T-helper 2 cell treated with Interferon-gamma antibody and Interleukin-4, amounts not matched to agents 100 ng/mL and 5 ng/mL, for 36 hours (primary cell): Measurements from ENCODE around the gene DEPP1. TPM values are rescaled to one million over a fixed set of nuclear protein-coding genes. Genes with fewer than 3 reads are reported as not detected.

Experiments
- intact Hi-C: fragments of 100-400 bp; cut with micrococcal nuclease; formaldehyde crosslinking; loops from one replicate; pipeline ENCODE4 v1.15.1; 2023
- total RNA-seq: library from RNA; stranded (reverse); gene quantifications from 2 replicates; pipeline ENCODE4 v1.2.3, GENCODE V29; 2022

The DEPP1 gene
- total RNA-seq, 1 donor from 2014 or later, result 1.7 TPM

DNA sequence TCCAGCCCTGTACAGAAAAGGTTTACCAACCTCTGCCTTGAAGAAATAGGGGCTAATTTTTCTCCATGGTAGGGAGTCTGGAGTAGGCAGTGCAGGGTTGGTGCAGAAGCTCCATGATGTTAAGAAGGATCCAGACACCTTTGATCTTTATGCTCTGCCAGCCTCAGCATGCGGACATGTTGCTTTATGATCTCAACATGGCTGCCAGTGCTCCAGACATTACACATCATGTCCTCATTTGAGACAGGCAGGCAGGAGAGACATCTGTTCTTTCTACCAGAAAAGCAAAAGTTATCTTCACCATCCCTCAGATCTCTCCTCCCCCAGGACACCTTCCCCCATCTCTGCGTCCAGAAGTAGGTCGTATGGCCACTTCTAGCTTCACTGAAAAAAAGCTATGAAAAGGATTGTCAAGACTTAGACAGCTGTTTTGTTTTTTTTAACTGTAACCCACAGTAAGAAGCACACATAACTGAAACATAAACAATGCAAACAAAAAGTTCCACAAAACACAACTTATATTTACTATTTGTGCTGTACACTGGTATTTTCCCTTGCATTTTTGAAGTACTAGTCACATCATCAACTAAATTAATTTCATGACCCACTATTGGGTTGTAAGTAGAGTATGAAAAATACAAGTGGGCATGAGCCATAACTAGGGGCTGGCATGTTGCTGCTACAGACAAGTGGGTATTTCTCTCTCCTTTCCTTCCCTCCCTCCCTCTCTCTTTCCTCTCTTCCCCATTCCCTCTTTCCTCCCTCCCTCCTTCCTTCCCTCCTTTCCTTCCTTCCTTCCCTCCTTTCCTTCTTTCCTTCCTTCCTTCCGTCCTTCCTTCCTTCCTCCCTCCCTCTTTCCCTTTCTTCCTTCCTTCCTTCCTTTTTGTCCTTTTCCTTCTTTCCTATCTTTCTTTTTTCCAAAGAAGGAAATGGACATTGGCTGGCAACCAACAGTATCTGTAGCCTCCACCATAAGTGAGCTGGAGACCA is 21.6 kb downstream of the DEPP1 start:
- intact Hi-C loops, result loop anchor here (5.0 kb wide), 1 partner anchor 1595 kb away; no protein-coding TSS in a partner anchor

DNA sequence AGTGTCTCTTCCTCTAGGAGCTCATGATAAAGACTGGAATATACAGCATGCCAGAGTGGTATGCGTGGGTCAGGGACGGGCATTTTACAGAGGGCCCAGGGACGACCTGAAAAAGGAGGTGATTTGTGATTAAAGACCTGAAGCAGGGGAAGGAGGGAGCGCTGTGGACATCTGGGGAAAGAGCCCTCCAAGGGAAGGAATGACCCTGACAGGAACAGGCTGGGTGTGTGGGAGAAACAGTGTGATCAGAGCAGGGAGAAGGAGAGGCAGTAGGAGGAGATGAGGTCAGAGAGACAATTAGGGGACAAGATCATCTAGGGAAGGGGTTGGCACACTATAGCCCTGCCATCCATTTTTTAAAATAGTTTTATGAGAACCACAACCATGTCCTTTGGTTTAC is 22.4 kb downstream of the DEPP1 start:
- intact Hi-C loops, result loop anchor here (5.0 kb wide), 1 partner anchor 1594 kb away; no protein-coding TSS in a partner anchor

DNA sequence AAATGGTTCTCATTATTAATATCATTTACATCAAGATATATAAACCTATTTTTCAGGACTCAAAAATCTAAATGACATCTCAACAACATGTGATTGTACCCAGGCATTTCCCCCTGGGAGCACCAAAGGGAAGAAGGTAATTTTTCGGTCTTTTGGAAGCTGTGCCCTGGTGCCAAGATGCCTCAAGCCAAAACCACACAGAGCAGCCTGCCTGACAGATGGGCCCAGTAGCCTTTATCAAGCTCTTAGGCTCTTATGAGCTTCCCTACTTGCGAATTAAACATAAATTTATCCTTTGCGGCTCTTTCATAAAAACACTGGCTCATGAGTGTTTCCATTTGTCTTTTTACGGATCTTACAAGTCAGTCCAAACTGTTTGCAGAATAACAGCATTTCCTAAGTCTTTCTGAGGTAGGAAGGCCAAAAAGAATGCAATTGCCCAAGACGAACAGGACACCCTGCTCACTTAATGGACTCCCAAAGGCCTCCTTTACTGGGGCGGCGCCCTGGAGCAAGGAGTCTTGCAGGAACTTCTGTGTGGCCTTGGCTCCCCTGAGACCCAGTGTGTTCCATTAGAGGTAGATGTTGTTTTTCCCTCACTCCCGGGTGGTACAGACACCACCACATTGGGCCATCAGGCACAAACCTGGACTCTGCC is 23.1 kb downstream of the DEPP1 start:
- intact Hi-C loops, result loop anchor here (5.0 kb wide), 1 partner anchor 1593 kb away; no protein-coding TSS in a partner anchor

DNA sequence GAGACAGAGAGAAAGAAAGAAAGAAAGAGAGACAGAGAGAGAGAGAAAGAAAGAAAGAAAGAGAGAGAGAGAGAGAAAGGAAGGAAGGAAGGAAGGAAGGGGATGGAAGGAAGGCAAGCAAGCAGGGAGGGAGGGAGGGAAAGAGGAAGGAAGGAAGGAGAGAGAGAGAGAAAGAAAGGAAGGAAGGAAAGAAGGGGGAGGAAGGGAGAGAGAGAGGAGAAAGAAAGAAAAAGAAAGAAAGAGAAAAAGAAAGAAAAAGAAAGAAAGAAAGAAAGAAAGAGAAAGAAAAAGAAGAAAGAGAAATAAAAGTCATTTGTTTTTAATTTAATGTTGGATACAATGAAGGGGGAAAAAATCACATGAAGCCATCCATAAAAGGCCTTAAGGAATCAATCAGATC is 23.6 kb downstream of the DEPP1 start:
- intact Hi-C loops, result loop anchor here (5.0 kb wide), 1 partner anchor 1593 kb away; no protein-coding TSS in a partner anchor

DNA sequence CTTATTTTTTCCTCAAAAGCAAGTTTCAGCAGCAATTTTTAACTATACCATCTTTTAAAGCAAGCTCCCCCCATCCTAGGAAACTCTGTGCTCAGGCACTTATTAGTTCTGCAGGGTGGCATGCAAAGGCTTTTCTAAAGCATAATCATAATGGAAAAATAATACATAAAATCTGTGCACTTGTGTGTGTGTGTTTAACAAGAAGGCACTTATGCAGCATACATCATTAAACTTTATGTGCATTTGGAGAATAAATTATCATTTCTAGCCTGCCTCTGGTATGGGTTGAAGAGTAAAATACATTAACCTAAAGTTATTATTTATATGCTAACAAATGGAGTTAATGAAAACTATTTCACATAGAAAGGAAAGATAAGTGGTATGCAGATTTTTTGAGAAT is 24.6 kb downstream of the DEPP1 start:
- intact Hi-C loops, result no loop called here

DNA sequence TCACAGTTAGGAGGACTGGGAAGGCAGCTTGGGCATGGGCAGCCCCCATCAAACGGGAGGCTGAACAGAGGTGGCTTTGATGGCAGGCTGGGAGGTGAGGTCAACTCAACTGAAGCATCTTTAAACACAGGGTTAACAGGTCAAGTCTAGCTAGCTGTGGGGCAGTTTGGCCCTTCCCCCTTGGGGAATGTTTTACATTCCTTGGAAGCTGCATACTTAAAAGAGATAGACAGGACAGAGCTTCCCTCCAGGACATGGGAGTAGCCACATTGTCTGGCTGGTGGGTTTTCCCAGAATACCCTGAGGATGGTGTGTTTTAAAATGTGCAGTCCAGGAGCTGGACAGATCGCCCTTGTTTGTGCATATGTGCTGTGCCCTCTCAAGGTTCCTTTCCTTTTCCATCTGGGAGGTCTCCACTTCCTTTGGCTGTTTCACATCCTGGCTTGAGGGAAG is 25.8 kb downstream of the DEPP1 start:
- intact Hi-C loops, result no loop called here

DNA sequence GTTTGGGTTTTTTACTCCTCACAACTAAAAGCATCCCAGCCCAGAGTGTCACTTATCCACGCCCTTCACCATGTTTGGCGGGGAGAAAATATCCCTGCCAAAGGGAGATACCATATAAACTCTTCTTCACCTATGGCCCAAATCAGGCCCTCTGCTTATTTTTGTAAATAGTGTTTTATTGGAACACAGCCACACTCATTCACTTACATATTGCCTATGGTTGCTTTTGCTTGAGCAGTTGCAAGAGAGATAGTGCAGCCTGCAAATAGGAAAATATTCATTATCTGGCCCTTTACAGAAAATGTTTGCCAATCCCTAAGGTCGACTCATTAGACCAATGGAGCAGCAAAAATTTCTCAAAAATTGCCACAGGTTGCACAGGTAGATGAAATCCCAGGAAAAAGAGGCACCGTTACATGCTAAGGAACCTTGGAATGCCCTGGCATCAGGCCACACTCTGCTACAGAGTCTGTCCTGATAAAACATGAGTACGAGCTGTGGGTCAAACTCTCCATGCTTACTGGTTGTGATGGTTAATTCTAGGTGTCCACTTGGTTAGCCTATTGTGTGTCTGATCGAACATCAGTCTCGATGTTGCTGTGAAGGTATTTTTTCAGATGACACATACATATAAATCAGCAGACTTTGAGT is 26.9 kb downstream of the DEPP1 start:
- intact Hi-C loops, result no loop called here

DNA sequence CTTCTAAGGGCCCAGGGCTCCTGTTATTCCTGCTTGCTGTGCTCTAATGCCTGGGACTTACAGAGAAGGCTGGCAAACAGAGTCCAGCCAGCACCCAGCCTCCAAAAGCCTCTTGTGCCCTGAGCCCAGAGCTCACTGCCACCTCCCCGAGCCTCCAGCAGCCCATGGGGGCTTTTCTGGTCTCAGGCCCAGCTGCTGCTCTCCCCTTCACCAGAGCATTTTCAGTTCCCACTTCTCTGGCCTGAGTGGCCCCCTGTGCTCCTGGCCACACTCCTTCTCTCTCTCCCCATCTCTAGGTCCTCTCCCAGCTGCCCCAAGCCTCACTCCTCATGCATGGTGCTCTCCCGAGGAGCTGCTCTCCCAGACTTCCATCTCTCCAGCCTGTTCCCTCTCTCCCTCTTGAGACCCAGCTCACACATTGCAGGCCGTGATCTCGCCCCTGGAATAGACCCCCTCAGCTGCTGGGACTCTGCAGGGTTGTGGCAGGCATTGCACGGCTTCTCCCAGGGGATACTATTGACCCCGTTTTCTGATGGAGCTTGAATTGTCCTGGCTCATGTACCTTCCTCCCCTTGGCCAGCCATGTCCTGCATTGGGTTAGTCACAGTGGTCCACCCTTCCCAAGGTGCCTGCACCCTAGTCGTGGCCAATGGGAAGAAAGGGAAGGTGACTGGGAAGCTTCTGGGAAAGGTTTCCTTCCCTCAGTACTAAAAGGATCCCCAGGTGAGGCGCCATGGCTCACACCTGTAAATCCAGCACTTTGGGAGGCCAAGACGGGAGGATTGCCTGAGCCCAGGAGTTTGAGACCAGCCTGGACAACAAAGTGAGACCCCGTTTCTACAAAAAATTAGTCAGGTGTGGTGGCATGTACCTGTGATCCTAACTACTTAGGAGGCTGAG is 28.0 kb downstream of the DEPP1 start:
- intact Hi-C loops, result no loop called here

DNA sequence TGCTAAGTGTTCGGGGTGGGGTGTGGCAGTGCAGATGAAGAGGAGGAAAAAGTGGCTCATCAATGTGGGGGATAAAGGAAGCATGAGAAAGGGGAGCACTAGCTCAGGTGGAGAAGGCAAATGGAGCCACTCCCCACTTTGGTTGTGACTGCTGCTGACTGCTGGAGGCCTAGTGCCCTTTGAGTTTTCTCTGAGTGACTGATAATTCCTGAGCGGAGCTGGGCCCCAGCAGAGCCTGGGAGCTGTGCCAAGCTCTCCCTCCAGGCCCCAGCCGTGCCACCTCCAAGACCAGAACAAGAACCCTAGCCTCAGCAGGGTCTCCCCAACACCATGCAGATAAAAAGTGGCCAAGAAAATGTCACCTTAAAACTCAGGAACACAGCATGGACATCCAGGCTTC is 28.7 kb downstream of the DEPP1 start:
- intact Hi-C loops, result no loop called here

DNA sequence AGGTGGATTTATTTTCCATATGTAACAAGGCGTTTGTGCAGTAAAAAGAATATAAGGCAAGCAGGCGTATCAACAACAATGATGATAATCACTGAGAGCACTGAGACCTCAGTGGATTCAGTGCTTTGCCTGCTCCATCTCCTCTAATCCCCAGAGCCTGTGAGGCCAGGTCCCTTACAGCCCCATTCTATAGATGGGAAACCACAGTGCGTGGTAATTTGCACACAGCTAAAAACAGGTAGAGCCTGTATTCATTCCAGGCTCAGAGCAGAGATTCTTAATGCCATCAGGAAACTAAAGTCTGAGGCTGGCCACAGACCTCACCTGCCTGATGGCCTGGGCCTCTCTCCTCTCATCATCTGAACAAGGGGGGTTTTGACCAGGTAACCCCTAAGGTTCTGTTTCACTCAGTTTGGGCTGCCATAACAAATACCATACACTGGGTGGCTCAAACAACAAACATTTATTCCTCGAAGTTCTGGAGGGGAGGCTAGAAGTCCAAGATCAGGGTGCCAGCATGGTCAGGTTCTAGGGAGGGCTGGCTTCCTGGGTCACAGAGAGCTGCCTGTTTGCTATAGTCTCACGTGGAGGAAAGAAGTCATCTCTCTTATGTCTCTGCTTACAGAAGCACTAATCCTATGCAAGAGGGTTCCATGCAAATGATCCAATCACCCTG is 29.3 kb downstream of the DEPP1 start:
- intact Hi-C loops, result no loop called here

DNA sequence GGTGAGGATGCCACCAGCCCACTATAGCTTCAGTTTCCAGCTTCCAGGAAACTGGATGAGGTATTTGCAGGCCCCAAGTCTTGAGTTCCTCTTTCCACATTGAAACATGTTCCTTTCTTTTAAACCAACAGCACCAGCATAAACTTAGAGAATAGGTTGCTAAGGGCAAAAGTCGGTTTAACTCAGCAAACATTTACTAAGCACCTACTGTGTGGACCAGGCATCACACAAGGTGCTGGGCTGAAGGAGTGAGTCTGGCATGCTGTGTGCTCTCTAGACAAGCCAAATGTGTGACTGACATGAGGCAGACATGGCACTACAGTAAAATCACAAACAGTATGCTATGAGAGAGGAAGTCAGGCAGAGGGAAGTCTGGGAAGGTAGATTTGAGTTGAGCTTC is 30.0 kb downstream of the DEPP1 start:
- intact Hi-C loops, result no loop called here

DNA sequence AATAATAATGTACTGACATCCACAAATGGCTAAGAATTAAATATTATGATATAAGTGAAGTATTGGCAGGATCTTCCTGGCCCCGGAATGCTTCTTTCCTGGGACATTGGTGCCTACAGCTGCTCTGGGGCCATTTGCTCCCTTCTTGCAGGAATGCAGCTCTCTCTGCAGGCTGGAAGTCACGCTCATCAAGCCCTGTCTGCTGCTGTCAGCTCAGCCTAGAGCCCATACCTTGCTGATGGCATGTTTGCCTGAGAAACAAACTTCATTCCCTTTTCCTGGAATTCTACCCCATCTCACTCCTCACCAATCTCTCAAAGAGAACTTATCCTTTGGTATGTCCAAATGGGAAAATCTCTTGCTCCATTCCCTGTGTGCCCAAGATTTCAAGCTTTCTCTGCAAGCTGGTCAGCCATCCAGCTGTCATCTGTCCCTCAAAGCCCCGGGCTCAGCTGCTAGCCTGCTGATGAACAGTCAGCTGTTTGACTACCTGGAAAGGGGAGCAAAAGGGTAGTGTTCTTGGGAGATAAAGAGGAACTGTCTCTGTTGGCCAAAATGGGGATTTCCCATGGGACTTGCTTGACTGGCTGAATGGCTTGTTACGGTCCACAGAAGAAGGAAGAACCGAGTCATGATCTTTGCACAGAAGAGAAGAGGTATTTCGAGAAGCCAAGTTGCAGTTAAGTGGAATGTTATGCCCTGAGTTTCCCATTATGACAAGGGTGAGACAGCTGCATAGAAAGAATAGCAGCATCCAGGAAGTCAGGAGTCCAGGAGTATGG is 31.0 kb downstream of the DEPP1 start:
- intact Hi-C loops, result no loop called here

DNA sequence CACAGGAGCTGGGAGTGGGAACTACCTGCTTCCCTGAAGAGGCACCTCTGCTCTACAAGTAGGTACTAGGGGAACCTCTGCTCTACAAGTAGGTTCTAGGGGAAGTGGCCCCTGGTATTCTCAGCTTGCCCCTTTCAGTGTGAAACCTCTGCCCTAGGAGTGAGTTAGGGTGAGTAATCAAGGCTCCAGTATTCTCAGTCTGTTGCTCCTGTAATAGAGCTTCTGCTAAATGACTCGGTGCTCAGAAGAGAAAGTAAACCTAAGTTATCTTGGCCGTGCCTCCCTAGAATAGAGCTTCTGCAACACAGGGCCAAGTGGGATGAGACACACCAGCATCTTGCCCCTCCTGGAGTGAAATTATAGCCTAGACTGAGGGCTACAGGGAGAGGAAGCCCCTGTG is 32.4 kb downstream of the DEPP1 start:
- intact Hi-C loops, result no loop called here

DNA sequence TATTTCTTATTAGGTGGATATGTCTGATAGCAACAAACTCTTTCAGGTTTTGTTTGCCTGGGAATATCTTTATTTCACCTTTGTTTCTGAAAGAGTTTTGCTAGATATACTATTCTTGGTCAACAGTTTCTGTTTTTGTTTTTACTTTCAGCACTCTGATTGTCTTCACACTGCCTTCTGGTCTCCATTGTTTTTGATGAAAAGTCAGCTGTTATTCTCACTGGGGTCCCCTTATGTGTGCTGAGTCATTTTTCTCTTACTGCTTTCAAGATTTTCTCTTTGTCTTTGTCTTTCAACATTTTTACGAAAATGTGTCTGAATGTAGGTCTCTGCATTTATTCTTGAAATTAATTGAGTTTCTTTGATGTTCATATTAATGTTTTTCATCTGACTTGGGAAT is 34.3 kb downstream of the DEPP1 start:
- intact Hi-C loops, result no loop called here

DNA sequence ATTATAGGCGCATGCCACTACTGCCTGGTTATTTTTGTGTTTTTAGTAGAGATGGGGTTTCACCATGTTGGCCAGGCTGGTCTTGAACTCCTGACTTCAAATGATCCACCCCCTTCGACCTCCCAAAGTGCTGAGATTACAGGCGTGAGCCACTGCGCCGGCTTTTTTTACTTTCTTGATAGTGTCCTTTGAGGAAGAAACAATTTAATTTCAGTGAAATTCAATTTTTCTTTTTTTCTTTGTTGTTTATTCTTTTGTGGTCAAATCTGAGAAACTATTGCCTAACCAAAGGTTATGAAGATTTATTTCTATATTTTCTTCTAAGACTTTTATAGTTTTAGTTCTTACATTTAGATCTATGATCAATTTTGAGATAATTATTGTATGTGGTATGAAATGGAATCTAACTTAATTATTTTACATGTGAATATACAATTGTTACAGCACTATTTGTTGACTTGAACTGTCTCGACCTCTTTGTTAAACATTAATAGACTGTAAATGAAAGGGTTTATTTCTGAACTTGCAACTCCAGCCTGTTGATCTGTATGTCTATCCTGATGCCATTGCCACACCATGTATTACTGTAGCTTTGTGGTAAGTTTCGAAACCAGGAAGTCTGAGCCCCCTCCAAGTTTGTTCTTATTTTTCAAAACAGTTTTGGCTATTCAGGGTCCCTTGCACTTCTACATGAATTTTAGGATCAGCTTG is 38.8 kb downstream of the DEPP1 start:
- intact Hi-C loops, result no loop called here

DNA sequence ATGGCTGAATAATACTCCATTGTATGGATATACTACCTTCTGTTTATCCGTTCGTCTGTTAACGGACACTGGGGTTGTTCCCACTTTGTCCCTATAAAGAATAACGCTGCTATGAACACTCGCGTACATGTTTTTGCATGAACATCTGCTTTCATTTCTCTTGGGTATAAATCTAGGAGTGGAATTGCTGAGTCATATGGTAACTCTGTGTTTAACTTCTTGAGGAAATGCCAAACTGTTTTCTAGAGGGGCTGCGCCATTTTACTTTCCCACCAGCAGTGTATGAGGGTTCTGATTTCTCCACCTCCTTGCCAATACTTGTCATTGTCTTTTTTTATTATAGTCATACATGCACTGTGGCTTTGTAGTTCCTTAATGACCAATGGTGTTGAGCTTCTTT is 39.7 kb downstream of the DEPP1 start:
- intact Hi-C loops, result no loop called here

DNA sequence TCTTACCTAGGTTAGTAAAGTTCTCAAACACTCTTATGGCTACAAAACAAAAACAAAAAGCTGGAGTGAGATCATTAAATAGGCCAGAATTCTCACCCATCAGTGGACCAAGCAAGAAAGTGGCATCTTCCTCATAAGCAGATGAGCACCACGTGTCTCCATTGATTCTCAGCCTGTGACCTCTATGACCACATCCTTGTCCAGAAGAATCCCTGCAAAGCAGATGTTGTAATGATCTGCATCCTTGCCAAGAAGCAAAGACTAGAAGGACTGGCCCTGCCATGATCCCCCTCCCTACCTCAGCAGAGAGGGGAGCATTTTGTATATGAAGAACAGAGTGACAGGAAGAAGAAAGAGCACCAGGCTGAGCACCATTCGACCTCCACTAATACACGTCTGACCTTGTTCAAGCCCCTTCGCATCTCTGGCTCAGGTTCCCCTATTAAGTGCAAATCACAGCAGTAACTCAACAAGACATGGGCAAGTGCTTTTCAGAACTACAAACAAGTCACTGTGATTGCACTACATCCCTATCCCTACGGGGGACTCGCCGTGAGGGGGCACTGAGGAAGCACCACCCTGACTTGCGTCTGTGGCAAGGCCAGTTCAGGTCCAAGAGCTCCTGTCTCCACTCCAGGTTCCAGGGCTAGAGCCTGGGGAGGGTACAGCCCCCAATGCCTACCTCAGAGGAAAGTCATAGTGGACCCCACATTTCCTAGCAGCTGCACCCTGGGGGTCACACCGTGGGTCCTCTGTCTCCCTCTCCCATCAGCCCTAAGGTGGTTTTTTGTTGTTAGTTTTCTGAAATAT is 41.2 kb downstream of the DEPP1 start:
- intact Hi-C loops, result no loop called here
